GM21825 (cell line): ENCODE measurements around the gene LRRC66.

ENCODE experiments used
- ATAC-seq: cut with Tn5 transposase; IDR thresholded peaks from one replicate; pipeline ENCODE4 v1.9.1; 2021; ENCODE audit warnings: mild to moderate bottlenecking, moderate library complexity; ENCODE audit not compliant: unreplicated experiment

Gene LRRC66

GRCh38 chr4:52015366-52015765, 4.8 kb downstream of the LRRC66 start:
- no peak for ATAC-seq

GRCh38 chr4:52014903-52015302, 5.3 kb downstream of the LRRC66 start:
- no peak for ATAC-seq

- no peak for ATAC-seq
Observed at GRCh38 chr4:52012651-52013050, 7.5 kb downstream of the LRRC66 start.

- no peak for ATAC-seq
Observed at GRCh38 chr4:52010986-52011385, 9.2 kb downstream of the LRRC66 start.

- no peak for ATAC-seq
Observed at GRCh38 chr4:52006887-52007286, 13.3 kb downstream of the LRRC66 start.

GRCh38 chr4:52005604-52006273, 14.4 kb downstream of the LRRC66 start:
- no peak for ATAC-seq

GRCh38 chr4:52004414-52004813, 15.7 kb downstream of the LRRC66 start:
- ATAC-seq: no peak

GRCh38 chr4:52001616-52002015, 18.5 kb downstream of the LRRC66 start:
- ATAC-seq: no peak

- no peak for ATAC-seq
Observed at GRCh38 chr4:51999250-51999649, 20.9 kb downstream of the LRRC66 start.

- ATAC-seq: no peak
Observed at GRCh38 chr4:51998837-51999236, 21.3 kb downstream of the LRRC66 start.

GRCh38 chr4:51997647-51998046, 22.5 kb downstream of the LRRC66 start:
- no peak for ATAC-seq

- no peak for ATAC-seq
Observed at GRCh38 chr4:51995647-51996220, 24.4 kb downstream of the LRRC66 start.

GRCh38 chr4:51965862-51966261, 54.3 kb downstream of the LRRC66 start:
- no peak for ATAC-seq

GRCh38 chr4:51963841-51964517, 56.2 kb downstream of the LRRC66 start:
- ATAC-seq: no peak

GRCh38 chr4:51960486-51960885, 59.7 kb downstream of the LRRC66 start:
- ATAC-seq: no peak

GRCh38 chr4:51958199-51958968, 61.8 kb downstream of the LRRC66 start:
- ATAC-seq: no peak
